GM12873 (cell line): ENCODE results near the gene MAPT.

Source experiments
- TF ChIP-seq, protein P1 (sequence below): IDR thresholded peaks from 2 replicates; pipeline ENCODE4 v1.5.1; 2012; ENCODE audit warnings: low read depth, mild to moderate bottlenecking, moderate library complexity, low read length, control low read depth; ENCODE audit not compliant: insufficient read depth; ENCODE audit errors: missing control alignments

MAPT gene

DNA sequence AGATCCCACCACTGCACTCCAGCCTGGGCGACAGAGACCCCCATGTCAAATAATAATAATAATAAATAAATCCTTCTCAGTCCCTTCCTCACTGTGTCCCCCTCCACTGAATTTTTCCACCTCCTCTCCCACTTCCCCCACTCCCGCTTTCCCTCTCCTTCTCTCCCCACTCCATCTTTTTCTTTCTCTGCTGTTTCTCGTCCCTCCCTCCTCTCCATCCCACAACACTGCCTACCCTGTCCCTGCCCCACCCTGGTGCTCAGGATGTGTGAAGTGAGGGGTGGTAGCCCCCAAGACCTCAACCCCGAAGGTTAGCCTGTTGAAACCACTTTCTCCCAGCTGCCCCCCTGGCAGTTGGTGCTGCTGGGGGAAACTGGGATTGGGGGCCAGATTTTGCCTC is 70.3 kb downstream of the MAPT start:
- TF ChIP-seq, protein P1, sequence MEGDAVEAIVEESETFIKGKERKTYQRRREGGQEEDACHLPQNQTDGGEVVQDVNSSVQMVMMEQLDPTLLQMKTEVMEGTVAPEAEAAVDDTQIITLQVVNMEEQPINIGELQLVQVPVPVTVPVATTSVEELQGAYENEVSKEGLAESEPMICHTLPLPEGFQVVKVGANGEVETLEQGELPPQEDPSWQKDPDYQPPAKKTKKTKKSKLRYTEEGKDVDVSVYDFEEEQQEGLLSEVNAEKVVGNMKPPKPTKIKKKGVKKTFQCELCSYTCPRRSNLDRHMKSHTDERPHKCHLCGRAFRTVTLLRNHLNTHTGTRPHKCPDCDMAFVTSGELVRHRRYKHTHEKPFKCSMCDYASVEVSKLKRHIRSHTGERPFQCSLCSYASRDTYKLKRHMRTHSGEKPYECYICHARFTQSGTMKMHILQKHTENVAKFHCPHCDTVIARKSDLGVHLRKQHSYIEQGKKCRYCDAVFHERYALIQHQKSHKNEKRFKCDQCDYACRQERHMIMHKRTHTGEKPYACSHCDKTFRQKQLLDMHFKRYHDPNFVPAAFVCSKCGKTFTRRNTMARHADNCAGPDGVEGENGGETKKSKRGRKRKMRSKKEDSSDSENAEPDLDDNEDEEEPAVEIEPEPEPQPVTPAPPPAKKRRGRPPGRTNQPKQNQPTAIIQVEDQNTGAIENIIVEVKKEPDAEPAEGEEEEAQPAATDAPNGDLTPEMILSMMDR = no peak

DNA sequence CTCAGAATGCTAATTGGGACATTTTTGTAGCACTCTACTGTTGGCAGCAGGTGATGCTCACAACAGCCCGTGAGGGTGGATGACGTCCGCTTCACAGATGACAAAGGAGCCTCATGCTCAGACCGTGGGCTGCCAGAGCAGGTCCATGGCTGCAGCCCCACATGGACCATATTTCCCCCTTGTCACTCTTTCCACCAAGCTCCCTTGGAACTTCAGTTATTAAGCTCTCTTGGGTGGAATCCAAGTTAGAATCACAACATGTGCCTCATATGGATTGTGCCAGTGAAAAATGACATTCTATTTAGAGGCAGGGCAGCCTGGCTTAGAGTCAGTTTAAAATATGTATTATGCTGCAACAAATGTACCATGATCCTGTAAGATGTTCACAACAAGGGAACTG is 71.5 kb downstream of the MAPT start:
- TF ChIP-seq, protein P1 = no peak

DNA sequence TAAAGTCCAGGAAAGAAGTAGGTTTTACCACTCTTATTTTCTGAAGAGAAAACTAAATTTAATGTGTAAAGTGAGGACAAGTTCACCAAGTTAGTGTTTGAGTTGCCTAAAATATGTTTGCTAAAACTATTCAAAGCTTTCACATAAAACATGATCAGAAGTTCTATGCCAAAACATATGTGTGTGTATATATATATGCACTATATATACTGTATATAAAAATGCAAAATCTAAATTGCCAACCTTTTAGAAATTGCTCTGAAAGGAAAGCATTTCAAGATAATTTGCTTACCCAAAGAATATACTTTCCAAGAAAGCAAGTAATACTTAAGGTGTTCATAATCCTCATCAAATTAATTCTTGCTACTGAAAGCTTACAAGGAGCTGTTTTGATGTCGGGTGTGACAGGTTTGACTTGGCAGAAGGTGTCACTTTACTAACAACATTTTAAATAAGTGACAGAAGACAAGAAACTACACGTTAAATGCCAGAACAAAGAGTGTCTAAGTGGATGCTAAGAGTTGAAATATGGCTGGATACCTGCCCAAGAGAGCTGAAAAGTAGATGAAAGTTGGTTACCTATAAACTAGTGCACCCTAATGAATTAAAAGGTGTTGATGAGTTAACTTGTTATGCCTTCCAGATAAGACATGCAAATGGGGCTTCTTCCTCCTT is 72.4 kb downstream of the MAPT start:
- TF ChIP-seq, protein P1 = no peak

DNA sequence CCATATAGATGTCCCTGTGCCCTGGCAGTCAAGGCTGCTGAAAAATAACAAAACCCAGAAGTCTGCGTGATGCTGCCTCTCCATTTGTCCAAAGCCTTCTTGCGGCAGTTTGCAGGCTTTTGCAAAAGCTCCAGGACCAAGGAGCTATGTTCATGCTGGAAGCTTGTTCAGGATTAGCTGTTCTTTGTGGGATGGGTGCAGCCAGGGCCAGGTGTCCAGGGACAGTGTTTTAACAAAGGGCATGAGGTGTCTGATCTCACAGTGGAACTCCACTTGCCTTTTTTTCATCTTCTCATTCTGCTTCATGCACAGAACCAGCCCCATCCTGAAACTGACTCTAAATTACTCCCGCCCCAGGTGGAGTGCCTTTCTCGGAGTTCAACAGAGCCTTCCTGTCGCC is 73.0 kb downstream of the MAPT start:
- TF ChIP-seq, protein P1 = no peak

DNA sequence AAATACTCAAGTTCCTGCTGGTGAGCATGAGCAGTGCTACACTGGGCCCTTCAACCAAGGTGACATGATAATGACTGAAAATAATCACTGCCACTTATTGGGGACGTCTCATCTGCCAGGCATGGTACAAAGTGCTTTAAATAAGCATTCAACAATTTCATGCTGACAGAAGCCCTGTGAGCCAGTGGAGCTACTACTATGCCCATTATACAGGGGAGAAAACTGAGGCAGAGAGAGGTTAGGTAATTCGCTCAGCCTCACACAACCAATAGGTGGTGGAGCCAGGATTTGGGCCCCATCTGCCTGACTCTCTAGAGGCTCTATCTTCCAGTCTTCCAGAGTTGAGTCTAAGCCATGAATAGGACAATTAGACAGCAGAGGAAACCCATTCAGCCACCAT is 74.4 kb downstream of the MAPT start:
- TF ChIP-seq, protein P1 = no peak

DNA sequence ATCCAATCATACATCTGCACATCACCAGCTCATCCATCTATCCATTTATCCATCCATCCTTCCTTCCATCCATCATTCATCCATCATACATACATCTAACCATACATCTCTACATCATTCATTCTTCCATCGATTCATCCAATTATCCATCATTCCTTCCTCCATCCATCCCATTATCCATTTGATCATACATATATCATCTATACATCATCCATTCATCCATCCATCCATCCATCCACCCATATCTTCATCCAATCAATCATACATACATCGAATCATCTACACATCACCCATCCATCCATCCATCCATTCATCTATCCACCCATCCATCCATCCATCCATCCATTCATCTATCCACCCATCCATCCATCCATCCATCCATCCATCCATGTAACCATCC is 75.4 kb downstream of the MAPT start:
- TF ChIP-seq, protein P1 = no peak

DNA sequence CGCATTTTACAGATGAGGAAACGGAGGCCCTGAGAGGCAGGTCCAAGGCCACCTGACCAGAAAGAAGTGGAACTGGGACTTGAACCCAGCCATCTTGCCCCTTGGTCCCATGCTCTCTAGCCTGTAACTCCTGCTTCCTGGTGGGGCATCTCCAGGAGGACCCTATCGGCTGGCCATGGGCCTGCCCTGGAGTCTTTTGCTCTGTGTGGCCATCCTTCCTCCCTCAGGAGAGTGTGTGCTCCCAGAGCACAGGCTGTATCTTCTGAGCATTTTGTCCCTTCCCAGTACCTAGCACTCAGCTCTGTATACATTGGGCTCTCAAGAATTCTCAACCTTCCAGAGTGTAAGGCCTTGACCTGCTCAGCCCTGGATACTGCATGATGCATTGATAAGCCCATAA is 76.3 kb downstream of the MAPT start:
- TF ChIP-seq, protein P1 = no peak
